Activated CD8-positive, alpha-beta memory T cell treated with anti-CD3 and anti-CD28 coated beads for 48 hours (primary cell): ENCODE data around the gene SMPX.

Experiments used
- DNase-seq, 3 experiments: peaks; one replicate each; pipeline ENCODE4 v3.0.0-alpha.2; 2020; ENCODE audit warnings: low read depth in 2 of 3, low spot score in 2 of 3

The SMPX gene

DNA sequence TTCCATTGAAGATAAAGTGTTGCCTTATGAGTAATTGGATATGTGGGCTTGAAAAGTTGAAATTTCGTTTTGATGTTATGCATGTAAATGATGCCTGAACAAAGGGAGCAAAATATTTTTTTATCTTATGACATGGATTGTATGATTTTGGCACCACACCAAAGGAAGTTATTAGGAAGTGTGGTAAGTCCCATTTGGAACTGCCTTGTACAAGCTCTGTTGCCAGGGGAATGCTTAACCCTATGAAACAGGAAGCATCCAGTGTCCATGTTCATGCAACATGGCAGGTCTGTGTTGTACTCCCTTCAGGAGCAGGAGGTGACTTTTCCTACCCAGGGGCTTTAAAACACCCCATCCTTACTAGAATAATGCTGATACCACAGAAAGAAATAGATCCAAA, 13.2 kb downstream of the SMPX start:
- no peak for DNase-seq

DNA sequence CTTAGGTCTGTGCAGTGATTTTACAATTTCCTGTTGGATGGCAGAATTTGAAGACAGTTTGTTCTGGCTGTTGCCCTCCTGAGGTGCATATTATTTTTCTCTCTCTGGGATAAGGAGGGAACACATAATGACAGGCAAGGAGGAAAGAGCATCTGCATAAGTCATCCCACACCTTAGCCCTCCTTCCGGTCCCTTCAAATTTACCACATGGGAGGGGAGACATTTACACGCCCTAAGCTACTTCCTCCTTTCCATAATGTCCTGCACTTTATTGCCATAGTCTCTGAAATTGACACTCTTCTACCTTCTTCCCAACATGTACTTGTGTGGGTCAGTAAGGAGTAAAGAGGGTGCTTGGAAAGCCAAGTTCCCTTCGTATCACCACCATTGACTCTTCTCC, 13.9 kb downstream of the SMPX start:
- DNase-seq = no peak

DNA sequence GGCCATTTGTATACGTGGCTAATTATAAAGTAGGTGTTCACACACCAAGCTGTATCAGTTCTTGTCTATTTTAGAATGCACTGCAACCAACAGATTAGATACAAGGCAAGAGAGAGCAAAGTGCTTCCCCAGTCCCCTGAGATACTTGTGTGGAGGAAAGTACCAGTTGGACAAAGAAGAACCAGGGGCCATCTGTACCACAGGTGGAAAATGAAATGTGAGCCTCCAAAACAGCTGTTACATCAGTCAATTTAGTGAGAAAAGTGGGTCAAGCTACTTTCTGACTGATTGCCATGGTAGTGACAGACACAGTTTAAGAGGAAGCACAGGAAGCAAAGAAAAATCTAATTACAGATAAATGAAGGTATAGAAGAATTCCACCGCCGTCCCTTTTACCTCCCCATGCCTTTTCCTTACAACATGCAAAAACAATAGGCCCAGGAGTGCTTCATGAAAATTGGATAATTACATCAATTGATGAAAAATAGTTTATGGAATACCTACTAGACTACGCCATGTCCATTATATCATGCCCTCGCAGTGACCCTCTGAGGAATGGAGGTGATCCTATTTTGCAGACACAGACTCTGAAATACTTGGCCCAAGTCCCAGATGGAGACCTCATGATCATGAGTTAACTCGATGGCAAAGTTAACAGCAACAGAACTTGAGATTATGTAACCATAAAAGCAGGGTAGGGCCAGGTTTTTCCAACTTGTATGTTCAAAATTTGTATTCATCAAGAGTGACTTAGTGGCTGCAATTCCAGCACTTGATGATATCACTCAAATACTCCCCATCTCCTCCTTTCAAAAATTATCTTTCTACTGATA, 15.8 kb downstream of the SMPX start:
- no peak for DNase-seq

DNA sequence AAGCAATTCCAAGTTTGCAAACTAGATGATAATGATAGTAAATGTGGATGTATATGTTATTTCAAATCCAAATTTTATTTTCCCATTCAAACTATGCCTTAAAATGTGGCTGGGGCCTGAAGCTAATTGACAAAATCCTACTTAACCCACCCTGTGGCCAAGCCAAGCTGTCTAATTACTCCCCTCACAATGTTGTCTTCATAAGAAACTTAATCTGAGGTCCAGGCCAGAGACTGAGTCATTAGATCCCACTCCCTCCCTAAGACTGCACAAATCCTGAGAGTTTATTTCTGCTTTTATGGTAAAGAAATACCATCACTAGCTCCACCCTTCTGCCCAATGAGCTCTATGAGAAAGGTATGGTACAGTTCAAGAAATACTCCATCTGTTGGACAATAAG, 16.6 kb downstream of the SMPX start:
- no peak for DNase-seq

DNA sequence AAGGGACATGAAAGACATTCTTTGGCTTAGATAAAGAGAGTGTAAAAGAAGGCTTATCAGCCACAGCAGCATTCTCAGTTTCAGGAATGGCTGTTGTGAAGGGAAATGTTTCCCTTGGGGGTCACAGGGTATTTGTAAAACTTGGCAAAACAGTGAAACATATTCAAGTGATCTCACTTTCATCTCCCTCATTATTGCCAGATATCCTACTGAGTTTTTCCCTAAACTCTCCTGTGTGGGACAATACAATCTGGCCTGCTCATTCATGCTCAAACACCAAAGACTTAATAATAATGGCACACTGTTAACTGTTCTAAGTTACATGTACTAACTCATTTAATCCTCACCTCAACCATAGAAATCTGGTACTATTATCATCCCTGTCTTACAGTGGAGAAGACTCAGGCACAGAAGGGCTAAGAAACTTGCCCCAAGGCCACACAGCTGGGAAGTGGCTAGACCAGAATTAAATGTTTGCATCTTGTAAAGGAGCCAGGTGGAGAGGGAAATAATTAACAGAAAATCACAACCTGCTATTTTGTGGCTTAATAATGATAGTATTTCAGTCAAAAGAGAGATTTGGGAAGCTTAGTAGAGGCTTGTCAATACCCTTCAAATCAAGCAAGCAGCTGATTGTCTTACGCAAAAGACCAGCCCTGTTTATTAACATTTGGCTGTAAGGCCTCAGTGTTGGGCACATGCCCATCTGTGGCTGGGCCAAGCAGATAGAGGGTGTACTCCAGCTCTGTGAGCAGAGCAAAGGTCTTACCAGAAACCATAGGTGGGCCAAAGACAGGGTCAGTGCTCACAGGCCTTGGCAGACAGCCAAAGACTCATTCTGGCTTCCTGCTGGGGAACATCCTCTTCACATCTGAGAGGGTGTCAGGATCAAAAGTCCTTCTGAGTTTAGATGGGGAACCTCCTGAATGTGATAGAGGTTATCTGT, 17.3 kb downstream of the SMPX start:
- no peak for DNase-seq

DNA sequence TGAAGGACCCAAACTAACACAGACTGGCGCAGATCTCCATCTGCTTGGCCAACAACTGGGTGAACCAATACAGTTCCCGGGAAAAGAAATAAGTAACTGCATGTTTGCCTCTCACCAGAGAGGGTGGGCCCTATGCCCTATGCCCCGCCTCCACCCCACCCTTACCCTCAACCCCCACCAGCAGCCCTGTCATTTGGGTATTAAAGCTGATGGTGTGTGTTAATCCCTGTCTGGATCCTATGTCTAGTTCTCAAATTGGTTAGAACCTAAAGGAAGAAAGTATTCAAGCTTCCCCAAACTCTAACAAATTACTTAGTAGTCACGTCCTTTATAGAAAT, 19.0 kb downstream of the SMPX start:
- no peak for DNase-seq

DNA sequence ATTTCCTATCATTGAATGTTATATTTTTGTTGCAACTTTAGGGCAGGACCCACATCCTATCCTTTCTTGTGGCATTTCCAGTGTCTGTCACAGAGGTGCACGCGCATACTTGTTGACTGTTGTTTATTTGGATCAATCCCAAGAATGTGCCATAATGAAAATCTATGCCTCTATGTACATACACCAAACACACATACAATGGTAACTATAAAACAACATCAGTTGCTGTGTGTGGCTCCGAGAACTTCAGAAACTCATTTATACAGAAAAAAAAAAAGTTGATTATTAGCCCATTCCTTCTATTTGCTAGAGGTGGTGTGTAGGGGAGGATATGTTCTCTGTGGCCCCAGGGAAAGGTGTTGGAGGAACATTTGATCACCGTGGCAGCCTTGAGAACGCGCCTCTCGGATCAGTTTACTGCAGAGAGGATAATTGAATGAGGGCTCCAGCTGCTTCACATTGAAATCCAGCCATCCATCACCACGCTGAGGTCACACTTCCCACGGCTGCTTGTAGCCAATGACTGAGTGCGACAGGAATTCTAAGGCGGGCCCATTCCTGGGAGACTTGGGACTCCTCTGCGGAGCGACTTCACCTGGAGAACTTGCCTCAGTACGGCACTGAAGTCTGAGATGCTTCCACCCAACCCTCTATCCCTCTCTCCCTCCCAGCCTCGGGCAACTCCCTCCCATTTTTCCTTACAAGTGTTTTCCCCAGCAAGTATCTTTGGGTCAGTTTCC, 19.5 kb downstream of the SMPX start:
- DNase-seq = no peak

DNA sequence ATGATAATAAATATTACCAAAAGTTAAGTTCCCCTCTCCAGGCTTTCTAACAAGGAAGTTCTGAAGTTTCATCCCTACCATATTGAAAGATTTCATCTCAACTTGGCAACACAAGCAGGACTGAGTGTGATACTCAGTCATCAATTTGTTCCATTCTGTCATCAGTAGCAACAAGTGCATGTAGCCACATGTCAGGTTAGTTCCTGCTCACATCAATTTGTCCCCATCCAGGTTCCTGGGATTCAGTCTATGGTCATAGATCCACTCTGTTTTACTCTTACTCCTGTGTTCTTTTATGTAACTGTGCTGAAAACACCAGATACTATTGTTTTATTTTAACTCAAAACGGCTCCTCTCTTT, 22.2 kb downstream of the SMPX start:
- DNase-seq = no peak

DNA sequence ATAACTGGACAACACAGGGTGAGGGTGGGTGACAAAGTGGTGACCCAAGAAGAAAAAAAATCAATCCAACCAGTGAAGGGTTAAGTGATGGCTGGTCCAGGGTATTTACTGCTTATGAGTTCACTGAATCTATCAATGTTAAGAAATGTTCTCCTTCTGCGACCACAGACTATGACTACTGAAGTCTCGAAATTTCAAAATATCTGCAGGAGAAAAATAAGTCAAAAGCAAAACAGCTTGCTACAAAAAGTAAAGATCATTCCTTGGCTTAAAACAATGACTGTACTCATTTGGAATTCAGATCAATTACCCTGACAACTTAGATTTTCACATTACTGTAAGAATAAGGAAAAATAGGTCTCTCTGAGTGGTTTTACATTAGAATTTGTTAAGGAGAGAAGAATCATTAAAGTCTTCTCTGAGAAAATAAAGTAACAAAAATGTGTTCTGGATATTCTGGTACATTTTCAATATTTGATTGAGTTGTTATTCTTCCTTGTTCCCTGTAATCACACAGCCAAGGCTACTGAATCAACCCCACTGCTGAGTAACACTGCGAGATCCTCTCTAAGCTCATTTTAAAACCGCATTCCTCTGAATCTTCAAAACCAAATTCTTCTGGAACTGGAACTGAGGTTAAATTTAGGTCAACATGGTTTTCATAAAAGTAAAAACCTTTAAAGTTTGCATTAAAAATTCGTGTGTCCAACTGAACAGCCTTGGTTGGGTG, 22.7 kb downstream of the SMPX start:
- no peak for DNase-seq

DNA sequence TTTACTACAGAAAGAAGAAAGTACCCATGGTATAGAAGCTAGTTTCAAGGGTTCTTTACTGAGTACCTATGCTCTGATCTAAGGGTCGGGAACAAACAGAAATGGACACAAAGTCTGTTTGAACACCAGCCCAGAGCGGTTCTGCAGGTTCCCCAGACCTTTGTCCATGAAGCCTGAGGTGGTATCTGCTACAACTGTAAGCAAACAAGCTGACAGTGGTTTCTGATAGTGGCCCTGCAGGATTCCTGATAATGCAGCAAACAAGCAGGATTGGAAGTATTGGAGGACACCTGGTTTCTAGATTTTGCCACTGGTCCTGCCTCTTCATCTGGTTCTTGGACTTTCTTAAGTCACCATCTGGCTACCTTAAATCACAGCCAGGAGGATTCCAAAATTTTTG, 23.7 kb downstream of the SMPX start:
- DNase-seq = no peak

DNA sequence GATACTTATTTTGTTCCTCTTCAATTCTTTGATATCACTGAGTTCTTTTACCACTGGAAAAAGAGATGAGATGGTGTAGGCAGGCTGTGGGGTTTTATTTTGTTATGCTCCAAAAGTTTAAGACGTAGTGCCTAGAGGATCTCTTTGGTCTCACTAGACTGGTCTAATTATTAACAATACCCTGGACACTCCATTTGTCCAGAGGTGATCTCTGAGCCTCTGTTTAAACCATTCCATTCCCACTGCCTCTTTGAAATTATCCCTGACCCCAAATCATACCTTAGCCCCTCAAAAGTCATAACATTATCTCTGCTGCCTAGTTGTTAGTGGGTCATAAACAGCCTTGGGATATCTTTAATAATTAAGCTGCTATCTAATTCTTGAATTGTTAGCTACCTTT, 24.2 kb downstream of the SMPX start:
- no peak for DNase-seq

DNA sequence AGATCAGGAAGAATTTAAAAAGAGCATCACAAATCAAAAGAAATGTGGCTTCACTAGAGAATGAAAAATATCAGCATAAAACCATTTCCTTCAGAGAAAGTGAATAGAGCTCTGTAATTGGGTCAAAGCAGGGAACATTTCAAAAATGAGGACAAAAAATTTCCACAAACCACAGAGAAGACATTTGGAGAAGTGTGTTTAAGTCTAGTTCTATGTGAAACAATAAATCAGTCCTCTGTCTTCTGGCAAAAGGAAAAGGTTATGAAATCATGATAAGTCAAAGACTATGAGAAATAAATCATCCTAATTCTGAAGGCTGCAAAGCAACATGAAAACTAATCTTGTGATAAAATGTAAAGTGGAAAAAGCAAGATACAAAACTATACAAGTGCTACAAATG, 27.9 kb downstream of the SMPX start:
- DNase-seq = no peak

DNA sequence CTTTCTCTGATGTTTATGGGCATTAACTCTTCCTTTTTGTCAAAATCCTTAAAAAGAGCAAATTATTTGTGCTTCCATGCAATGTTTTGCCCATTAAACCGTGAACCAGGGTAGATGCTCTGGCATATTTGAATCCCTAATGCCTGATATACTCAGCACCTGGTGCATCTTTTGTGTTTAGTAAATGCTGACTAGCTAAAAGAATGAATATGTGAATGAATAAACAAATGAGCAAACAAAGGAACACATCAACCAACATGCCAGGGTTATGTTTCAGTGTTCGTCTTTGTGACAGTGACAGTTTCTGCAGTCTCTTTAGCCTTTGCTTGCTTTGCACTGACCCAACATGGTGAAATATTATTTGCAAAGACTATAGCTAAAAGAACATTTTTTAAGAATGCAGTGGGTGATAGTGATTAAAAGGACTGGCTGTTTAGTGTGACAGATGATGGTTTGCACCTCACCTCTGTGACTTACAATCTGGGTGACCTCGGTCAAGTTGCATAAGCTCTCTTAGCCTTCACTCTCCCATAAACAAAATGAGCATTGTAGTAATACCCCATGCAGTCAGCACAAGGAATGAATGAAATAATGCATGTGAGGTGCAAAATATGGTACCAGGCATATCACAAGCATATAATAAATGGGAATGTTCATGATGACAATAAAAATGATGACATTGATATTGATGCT, 29.5 kb downstream of the SMPX start:
- no peak for DNase-seq

DNA sequence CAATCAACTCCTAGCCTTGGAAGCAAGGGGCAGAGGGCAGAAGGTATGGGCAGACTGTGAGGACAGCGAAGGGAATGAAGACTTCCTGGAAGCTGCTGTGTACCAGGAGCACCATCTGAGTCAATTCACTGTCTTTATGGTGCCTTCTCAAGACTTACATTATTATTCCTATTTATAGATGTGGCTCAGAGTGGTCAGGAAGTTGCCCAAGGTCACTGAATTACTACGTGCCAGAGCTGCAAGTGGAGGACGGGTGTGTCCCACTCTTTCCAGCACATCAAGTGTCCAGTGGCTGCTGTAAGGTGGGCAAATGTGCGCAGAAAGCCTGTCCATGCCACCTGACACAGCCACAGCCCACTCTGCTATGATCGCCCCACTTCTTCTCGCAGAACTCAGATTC, 32.0 kb downstream of the SMPX start:
- no peak for DNase-seq

DNA sequence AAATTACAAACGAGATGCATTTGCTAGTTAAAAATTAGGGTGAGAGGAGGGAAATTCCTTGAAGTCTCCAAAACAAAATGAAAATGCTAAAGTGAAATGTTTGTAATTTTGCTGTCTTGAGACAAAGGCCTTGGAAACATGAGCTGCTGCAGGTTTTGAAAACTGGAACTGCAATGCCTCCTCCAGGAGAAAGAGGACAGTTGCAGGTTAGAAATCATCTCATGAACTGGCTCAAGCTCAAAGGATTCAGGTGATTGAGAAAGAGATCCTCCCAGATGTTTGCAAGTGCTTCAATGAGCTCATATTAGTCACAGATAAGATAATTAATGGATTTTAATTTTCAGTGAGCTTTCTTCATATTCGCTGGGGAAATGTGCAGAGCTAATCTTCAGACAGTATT, 32.4 kb downstream of the SMPX start:
- DNase-seq = no peak

DNA sequence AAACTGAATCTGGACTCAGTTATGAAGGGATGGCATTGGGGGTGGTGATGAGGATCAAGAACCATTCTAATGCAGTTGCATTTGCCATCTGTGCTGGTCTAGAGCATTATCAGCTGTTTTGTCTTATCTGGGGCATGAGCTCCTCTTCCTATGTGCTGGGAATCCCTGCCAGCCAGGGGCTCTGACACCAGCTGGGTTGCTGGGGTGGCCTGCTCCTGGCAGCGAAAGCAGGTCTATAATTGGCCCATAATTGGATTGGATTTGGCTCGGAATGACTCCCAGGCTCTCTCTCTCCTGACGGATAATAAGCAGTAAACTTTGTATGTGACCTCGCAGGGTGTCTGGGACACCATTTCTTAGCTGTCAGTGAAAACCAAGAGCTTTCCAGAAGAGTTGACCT, 34.1 kb downstream of the SMPX start:
- no peak for DNase-seq

DNA sequence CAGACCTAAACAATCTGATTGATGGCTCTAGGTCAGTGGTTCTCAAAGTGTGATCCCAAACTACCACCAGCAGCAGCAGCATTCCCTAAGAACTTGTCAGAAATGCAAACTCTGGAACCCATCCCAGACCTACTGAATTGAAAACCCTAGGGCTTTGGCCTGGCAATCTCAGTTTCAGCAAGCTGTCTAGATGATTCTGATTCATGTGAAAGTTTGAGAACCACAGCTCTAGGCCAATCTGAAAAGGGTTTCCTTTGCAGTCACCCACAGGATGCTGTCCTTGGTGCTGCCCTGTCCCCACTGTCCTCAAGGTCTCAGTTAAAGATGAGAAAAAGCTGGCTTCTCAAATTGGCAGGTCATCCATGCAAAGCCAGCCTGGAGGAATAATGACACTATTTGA, 34.8 kb downstream of the SMPX start:
- DNase-seq = no peak

DNA sequence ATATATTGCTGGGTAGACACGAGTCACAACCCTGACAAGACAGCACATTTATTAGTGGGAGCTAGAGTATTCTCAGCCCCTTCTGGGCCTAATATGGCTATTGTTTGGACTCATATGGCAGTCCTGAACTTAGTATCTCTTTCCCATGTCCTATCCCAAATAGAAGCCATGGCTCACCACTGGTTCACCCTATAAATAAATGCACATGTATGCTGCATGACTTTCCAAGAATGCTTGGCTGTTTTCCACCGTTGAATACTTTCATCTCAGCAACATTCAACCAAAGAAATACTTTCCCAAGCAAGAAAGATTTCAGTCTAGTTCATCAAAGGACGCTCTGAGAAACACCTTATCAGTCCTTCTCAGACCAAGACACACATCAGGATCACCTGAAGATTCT, 36.7 kb downstream of the SMPX start:
- no peak for DNase-seq

DNA sequence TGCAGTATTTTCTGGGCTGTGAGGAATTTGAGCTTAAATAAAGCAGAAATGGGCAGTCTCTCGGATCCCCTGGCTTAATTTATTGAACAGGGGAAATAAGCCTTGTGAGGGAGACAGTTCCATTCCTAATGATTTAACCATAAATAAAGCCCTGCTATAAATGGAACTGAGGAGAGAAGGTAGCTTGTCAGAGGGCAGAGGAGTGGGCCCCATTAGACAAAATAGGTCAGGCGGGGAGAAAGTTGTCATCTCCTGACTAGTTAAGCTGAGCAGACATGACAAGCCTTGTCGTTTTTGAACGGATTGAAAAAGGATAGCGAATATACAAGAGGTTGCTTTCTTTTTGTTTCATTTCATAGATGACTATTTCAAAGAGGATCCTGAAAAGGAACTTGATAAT, 39.3 kb downstream of the SMPX start:
- DNase-seq = no peak

DNA sequence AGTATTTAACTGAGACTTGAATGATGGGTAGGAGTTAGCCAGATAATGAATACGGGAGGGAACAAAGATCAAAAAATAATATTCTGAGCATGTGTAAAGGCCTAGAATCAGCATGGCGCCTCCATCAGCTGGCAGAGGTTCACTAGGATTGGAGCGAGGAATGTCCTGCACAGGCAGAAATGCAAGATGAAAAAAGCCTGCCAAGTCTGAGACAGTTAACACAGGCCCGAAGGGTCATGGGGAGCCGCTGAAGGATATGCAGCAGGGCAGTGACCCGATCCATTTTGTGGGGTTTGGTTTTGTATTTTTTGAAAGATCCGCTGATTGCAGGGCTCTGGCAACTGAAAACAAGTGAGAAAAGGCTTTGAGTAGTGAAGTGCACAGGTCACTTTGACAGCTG, 40.1 kb downstream of the SMPX start:
- no peak for DNase-seq

DNA sequence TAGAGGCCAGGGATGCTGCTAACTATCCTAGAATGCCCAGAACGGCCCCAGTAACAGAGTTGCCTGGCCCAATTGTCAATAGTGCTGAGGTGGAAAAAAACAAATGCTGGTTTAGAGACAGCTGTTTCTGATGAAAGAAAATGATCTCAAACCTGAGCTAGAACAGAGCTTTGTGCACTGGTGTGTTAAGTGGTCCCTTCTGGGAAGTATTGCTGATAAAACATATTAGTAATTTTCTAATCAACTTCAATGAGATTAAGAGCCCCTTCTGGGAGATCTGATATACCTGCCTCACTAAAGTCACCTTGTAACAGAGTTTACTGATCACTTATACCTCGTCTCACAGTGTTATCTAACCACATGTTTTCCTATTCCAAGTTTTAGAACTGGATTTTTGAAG, 42.1 kb downstream of the SMPX start:
- no peak for DNase-seq
